K562 (cell line): ENCODE data around the gene KCNAB1.

Experiments
- CTCF ChIP-seq, 3 experiments: IDR thresholded peaks in 2 of 3; conservative IDR thresholded peaks in 1 of 3; 2 replicates each; pipeline ENCODE4 v1.5.1; 2011 to 2012; ENCODE audit warnings: low read length in 3 of 3, mild to moderate bottlenecking in 3 of 3, control low read depth in 2 of 3, improper control_type of control experiment in 1 of 3, inconsistent platforms in 1 of 3, low read depth in 1 of 3, mixed read lengths in 1 of 3, moderate library complexity in 1 of 3; ENCODE audit not compliant: insufficient read depth in 2 of 3
- ZNF232 ChIP-seq: sonication (generic); formaldehyde crosslinking; IDR thresholded peaks from 2 replicates; pipeline ENCODE4 v1.8.0; 2022; ENCODE audit warnings: mild to moderate bottlenecking, missing genetic modification reagents

- TF ChIP-seq CTCF (IDR thresholded peaks at IDR 0.05 in 2 of 3, conservative IDR thresholded peaks at IDR 0.05 in 1 of 3; ENCODE audit: insufficient read depth in 2 of 3, low read depth in 1 of 3, low read length in 3 of 3) (no peak), ZNF232 (CRISPR knock-in tag) (no peak)
Observed at GRCh38 chr3:156321945-156322344, 201.6 kb downstream of the KCNAB1 start.
